Keratinocyte (primary cell): ENCODE data around the gene ECHDC3.

ENCODE experiments used
- EZH2 ChIP-seq: IDR thresholded peaks from one replicate; pipeline ENCODE4 v1.6.1; 2012; ENCODE audit warnings: inconsistent platforms, mild to moderate bottlenecking, low read length, moderate library complexity
- TF ChIP-seq, protein P1 (sequence below), 3 experiments: IDR thresholded peaks in 1 of 3; conservative IDR thresholded peaks in 1 of 3; optimal IDR thresholded peaks in 1 of 3; 2 replicates in 2 of 3; 3 replicates in 1 of 3; pipeline versions ENCODE3 to v1.5.1; 2011; ENCODE audit warnings: low read length in 3 of 3, mild to moderate bottlenecking in 3 of 3, moderate library complexity in 2 of 3, control low read depth in 1 of 3, inconsistent platforms in 1 of 3; ENCODE audit not compliant: insufficient read depth in 2 of 3; ENCODE audit errors: extremely low read depth in 1 of 3

DNA sequence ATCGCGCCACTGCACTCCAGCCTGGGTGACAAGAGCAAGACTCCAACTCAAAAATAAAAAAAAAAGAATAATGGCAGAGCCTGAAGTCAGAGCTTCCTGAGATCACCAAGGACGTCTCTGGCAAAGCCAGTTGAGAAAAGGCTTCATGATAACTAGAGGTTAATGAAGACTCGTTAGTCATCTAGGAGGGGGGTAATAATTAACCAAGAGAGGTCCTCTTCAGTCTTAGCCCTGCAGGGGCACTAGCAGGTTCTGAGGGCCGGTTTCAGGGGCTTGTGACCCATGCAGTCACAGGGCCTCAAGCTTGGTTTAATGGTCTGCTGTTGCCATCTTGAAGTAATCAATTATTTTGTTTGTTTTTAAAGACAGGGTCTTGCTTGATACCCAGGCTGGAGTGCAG is 52.4 kb downstream of the ECHDC3 start:
- TF ChIP-seq EZH2, result no peak
- TF ChIP-seq, protein P1, sequence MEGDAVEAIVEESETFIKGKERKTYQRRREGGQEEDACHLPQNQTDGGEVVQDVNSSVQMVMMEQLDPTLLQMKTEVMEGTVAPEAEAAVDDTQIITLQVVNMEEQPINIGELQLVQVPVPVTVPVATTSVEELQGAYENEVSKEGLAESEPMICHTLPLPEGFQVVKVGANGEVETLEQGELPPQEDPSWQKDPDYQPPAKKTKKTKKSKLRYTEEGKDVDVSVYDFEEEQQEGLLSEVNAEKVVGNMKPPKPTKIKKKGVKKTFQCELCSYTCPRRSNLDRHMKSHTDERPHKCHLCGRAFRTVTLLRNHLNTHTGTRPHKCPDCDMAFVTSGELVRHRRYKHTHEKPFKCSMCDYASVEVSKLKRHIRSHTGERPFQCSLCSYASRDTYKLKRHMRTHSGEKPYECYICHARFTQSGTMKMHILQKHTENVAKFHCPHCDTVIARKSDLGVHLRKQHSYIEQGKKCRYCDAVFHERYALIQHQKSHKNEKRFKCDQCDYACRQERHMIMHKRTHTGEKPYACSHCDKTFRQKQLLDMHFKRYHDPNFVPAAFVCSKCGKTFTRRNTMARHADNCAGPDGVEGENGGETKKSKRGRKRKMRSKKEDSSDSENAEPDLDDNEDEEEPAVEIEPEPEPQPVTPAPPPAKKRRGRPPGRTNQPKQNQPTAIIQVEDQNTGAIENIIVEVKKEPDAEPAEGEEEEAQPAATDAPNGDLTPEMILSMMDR (optimal IDR thresholded peaks at IDR 0.05 in 1 of 3, IDR thresholded peaks at IDR 0.05 in 1 of 3, conservative IDR thresholded peaks at IDR 0.05 in 1 of 3; ENCODE audit: extremely low read depth in 1 of 3, insufficient read depth in 2 of 3, low read length in 3 of 3), result no peak
